Mucosa of stomach (tissue), 1 donor: ENCODE measurements around the gene HRK.

Source experiments
- H3K27me3 ChIP-seq: one replicate; pipeline ENCODE4 v1.7.0; 2013; ENCODE audit warnings: mild to moderate bottlenecking, low read length; ENCODE audit not compliant: control insufficient read depth, insufficient read depth
- H3K36me3 ChIP-seq: one replicate; pipeline ENCODE4 v1.7.0; 2013; ENCODE audit warnings: low read length; ENCODE audit not compliant: control insufficient read depth, insufficient read depth
- H3K4me1 ChIP-seq: one replicate; pipeline ENCODE4 v1.7.0; 2013; ENCODE audit warnings: mild to moderate bottlenecking, low read length; ENCODE audit not compliant: control insufficient read depth, insufficient read depth
- H3K4me3 ChIP-seq: one replicate; pipeline ENCODE4 v1.7.0; 2013; ENCODE audit warnings: low read length
- H3K9ac ChIP-seq: one replicate; pipeline ENCODE4 v1.7.0; 2013; ENCODE audit warnings: mild to moderate bottlenecking, low read length, moderate library complexity
- H3K9me3 ChIP-seq: one replicate; pipeline ENCODE4 v1.7.0; 2013; ENCODE audit warnings: mild to moderate bottlenecking, low read length, moderate library complexity; ENCODE audit not compliant: control insufficient read depth
- donor health status: Pancreatic carcinoma.

Gene HRK

GRCh38 chr12:116879509-116880212 is 1.6 kb downstream of the HRK start:
- Histone ChIP-seq H3K9me3 (no peaks in the 10 kb centered on the region), H3K36me3 (no peaks in the 10 kb centered on the region), H3K27me3 (peaks cover 69% of the 10 kb centered on the region), H3K4me3 (no peak overlapping the region), H3K4me1 (peaks cover 29% of the 10 kb centered on the region), H3K9ac (no peak overlapping the region)

DNA sequence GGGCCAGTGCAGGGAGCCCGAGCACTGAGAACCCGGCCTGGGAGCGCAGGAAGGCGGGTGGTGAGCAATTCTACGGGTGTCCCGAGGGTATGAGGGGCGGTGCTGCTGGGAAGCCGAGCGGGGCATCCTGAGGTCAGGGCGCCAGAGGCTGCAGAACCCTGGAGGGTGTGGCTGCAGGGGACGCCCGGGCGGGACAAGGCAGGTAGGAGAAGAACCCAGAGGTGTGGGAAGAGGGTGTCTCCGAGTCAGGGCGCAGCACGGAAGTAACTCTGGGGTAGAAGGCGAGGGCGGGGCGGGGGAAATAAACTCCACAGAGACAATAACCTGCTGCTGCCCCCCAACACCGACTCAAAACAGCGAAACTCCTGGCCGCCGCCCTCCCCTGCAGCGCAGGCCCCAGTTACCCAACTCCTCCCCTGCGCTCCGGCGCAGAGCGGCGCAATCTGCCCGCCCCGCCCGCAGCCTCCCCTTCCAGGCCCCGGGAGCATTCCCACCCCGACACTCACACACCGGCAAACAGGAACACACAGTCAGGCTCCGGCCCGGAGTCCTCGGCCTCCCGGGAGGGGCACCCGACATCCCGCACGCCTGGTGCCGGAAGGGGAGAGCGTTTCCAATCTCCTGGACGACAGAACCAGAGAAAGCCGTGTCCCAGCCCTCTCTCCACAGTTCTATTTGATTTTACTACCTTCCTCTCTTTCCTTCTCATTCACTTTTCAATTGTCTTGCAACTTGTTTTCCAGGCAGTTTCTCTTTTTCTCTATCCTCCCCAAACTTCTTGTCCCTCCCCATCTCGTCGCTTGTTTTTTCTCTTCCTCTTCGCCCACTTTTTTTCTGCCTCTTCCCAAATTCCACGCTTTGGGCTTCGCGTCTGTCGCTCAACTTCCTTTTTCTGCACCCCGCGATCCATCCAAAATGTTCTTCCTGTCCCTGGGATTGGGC is 2.4 kb downstream of the HRK start:
- Histone ChIP-seq H3K9ac (no peak overlapping the region), H3K9me3 (no peaks in the 10 kb centered on the region), H3K4me3 (no peak overlapping the region), H3K27me3 (peaks cover 69% of the 10 kb centered on the region), H3K4me1 (peaks cover 29% of the 10 kb centered on the region), H3K36me3 (no peaks in the 10 kb centered on the region)

DNA sequence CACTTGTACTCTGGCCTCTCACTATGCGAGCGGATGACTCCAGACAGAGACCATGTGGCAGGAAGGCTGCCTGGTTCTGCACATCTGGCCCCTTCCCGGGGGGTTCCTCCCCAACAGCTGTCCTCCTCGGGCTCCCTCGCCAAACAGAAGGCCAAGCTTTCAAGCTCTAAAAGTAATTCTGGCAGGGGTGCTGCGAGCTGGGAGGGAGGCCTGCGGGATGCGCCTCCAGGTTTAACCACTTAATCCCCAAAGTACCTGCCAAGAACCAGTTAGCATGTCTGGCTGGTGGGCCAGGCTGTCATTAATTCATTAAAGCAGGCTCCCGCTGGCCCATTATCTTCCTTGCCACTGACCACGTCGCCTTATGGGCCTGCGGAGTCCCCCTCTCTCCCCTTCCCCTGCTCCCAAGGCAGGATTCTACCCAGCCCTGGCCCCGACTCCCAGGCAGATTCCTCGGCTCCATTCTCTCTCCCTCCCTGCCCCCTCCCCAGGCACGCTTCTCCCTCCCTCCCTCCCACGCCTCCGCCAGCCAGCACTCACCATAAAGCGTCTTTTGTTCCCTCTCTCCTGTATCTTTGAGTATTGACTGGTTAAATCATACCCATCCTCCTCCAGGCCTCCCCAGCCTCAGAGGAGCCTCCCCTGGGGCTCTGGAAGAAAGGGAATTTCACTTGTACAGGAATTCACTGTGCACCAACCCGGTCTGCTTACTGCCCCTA is 4.9 kb downstream of the HRK start:
- H3K9ac ChIP-seq: no peak overlapping the region
- H3K27me3 ChIP-seq: peaks cover 46% of the 10 kb centered on the region
- no peaks in the 10 kb centered on the region for H3K9me3 ChIP-seq
- peaks cover 20% of the 10 kb centered on the region for H3K4me1 ChIP-seq
- H3K4me3 ChIP-seq: no peak overlapping the region
- no peaks in the 10 kb centered on the region for H3K36me3 ChIP-seq

DNA sequence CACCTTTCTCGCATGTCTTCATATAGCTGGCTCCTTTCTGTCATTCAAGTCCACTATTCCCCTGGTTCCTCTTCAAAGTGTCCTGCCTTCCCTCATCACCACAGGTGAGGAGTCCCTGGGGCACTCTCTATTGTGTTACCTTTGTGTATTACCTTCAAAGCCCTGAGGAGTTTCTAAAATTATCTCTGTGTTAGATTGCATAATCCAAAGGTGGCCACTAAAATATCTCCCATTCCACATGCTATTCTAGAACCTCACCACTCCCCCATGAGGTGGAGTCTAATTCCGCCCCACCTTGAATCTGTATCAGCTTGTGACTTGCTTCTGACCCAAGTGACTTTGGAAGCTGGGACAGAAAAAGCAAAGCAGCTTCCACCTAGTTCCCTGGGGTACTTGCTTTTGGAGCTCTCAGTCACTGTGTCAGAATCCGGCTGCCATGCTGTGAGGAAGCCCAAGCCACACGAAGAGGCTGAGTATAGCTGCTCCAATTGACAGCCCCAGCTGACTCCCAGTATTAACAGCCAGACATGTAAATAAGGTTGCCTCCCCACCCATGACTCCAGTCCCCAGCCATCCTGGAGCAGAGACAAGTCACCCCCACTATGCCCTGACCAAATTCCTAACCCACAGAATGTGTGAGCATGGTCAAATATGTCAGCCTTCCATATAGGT is 6.8 kb downstream of the HRK start:
- H3K36me3 ChIP-seq: no peaks in the 10 kb centered on the region
- H3K9ac ChIP-seq: no peak overlapping the region
- H3K4me3 ChIP-seq: no peak overlapping the region
- peaks cover 32% of the 10 kb centered on the region for H3K27me3 ChIP-seq
- H3K4me1 ChIP-seq: peaks cover 11% of the 10 kb centered on the region
- no peaks in the 10 kb centered on the region for H3K9me3 ChIP-seq

GRCh38 chr12:116870306-116870705 is 10.9 kb downstream of the HRK start:
- Histone ChIP-seq H3K9me3 (no peaks in the 10 kb centered on the region), H3K27me3 (no peaks in the 10 kb centered on the region), H3K36me3 (no peaks in the 10 kb centered on the region), H3K4me3 (no peak overlapping the region), H3K4me1 (no peaks in the 10 kb centered on the region), H3K9ac (no peak overlapping the region)

DNA sequence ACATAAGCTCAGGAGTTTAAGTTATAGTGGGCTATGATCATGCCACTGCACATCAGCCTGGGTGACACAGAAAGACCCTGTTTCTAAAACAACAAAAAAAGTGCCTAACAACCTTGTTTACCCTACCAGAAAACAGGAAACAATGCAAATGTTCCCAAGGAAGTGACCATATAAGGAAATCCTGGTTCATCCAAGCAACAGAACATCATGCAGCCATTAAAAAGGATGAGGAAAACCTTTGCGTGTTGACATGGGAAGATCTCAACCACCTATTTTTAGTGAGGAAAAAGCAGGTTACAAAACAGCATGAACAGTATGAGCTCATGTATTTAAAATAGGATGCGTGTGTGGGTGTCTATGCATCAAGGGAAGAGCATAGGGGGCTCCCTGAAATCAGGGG is 13.7 kb downstream of the HRK start:
- Histone ChIP-seq H3K9ac (no peak overlapping the region), H3K4me3 (no peak overlapping the region), H3K27me3 (peaks cover 4% of the 10 kb centered on the region), H3K4me1 (no peaks in the 10 kb centered on the region), H3K9me3 (no peaks in the 10 kb centered on the region), H3K36me3 (no peaks in the 10 kb centered on the region)

- H3K9me3 ChIP-seq: no peaks in the 10 kb centered on the region
- H3K9ac ChIP-seq: no peak overlapping the region
- no peak overlapping the region for H3K4me3 ChIP-seq
- peaks cover 11% of the 10 kb centered on the region for H3K27me3 ChIP-seq
- H3K4me1 ChIP-seq: peaks cover 4% of the 10 kb centered on the region
- H3K36me3 ChIP-seq: no peaks in the 10 kb centered on the region
Measured at GRCh38 chr12:116864371-116865160, 16.7 kb downstream of the HRK start.

GRCh38 chr12:116863275-116863767 is 17.9 kb downstream of the HRK start:
- peaks cover 4% of the 10 kb centered on the region for H3K4me1 ChIP-seq
- peaks cover 12% of the 10 kb centered on the region for H3K27me3 ChIP-seq
- H3K36me3 ChIP-seq: no peaks in the 10 kb centered on the region
- H3K9me3 ChIP-seq: no peaks in the 10 kb centered on the region
- no peak overlapping the region for H3K4me3 ChIP-seq
- H3K9ac ChIP-seq: no peak overlapping the region

- Histone ChIP-seq H3K36me3 (no peaks in the 10 kb centered on the region), H3K27me3 (peaks cover 17% of the 10 kb centered on the region), H3K9ac (no peak overlapping the region), H3K4me3 (no peak overlapping the region), H3K9me3 (no peaks in the 10 kb centered on the region), H3K4me1 (peaks cover 4% of the 10 kb centered on the region)
Measured at GRCh38 chr12:116862167-116862566, 19.1 kb downstream of the HRK start.

GRCh38 chr12:116861320-116861719 is 19.9 kb downstream of the HRK start:
- no peaks in the 10 kb centered on the region for H3K9me3 ChIP-seq
- no peak overlapping the region for H3K9ac ChIP-seq
- H3K36me3 ChIP-seq: no peaks in the 10 kb centered on the region
- peaks cover 23% of the 10 kb centered on the region for H3K27me3 ChIP-seq
- no peak overlapping the region for H3K4me3 ChIP-seq
- H3K4me1 ChIP-seq: peaks cover 4% of the 10 kb centered on the region

DNA sequence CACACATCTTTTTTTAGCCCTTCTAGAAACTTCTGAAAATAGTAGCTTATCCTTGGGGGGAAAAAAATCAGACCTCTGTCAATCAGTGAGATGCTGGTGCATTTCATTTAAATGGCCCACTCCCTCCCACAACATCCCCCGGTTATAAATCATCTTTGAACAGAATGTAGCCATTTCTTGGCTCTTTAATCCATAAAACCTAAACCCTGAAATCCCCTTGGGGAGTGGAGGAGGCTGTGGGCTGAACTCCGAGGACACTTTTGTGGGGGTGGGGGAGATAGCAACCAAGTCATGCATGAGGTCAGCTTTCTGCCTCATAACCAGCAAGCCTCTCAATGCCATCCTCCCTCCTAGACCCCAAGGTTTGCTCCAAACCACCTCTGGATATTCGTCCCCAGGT is 21.0 kb downstream of the HRK start:
- Histone ChIP-seq H3K9me3 (no peaks in the 10 kb centered on the region), H3K4me3 (no peak overlapping the region), H3K36me3 (no peaks in the 10 kb centered on the region), H3K9ac (no peak overlapping the region), H3K4me1 (peaks cover 4% of the 10 kb centered on the region), H3K27me3 (peaks cover 23% of the 10 kb centered on the region)
